Panc1 (cell line): Measurements from ENCODE around the gene AGAP2. TPM values are rescaled to one million over a fixed set of nuclear protein-coding genes. Genes with fewer than 3 reads are reported as not detected.

Experiments used
- ATAC-seq: fragments of 200-7000 bp; cut with Tn5 transposase; 2 replicates; pipeline ENCODE4 v1.9.1; 2020; ENCODE audit warnings: mild to moderate bottlenecking, moderate library complexity
- BruUV-seq: library from RNA; stranded (reverse); fragments of 400-500 nt; replicated peaks from 2 replicates; lab custom pipeline; 2021; lab: Mats Ljungman, UMichigan
- CTCF ChIA-PET: fragments of 300-600 bp; sonication (Branson Sonifier 250); formaldehyde crosslinking; loops from one replicate; lab custom pipeline; 2022; ENCODE audit warnings: antibody characterized with exemption; lab: Charles Lee
- POLR2A ChIA-PET: fragments of 300-600 bp; sonication (Branson Sonifier 250); formaldehyde crosslinking; loops from one replicate; lab custom pipeline; 2022; ENCODE audit warnings: antibody characterized with exemption; lab: Charles Lee
- DNase-seq: peaks from one replicate; pipeline ENCODE4 v3.0.0-alpha.2; 2010; ENCODE audit warnings: low read depth, low spot score
- H3K27ac ChIP-seq: 2 replicates; pipeline ENCODE4 v1.5.1; 2011; ENCODE audit warnings: mild to moderate bottlenecking, low read length, inconsistent platforms
- H3K27me3 ChIP-seq: fragments of 200-500 bp; sonication (Bioruptor generic); 2 replicates; pipeline ENCODE4 v1.6.0; 2014; ENCODE audit warnings: low read length, inconsistent platforms; ENCODE audit not compliant: control insufficient read depth, insufficient read depth
- H3K36me3 ChIP-seq: fragments of 200-500 bp; sonication (Bioruptor generic); 2 replicates; pipeline ENCODE4 v1.5.1; 2014; ENCODE audit warnings: inconsistent platforms, mild to moderate bottlenecking, low read length, moderate library complexity; ENCODE audit not compliant: control insufficient read depth, insufficient read depth
- H3K4me1 ChIP-seq: 2 replicates; pipeline ENCODE4 v1.5.1; 2011; ENCODE audit warnings: inconsistent platforms, mild to moderate bottlenecking, low read length, moderate library complexity; ENCODE audit not compliant: control insufficient read depth, insufficient read depth
- H3K4me3 ChIP-seq, 2 experiments: 2 replicates each; pipeline ENCODE4 v1.5.1; 2011 to 2012; ENCODE audit warnings: low read depth in 2 of 2, low read length in 2 of 2, mild to moderate bottlenecking in 2 of 2, inconsistent platforms in 1 of 2, moderate library complexity in 1 of 2
- H3K9me3 ChIP-seq: fragments of 200-500 bp; sonication (Bioruptor generic); 2 replicates; pipeline ENCODE4 v1.5.1; 2014; ENCODE audit warnings: low read depth, mild to moderate bottlenecking, inconsistent platforms, low read length, moderate library complexity; ENCODE audit not compliant: control insufficient read depth, insufficient read depth
- POLR2AphosphoS5 ChIP-seq: IDR thresholded peaks from 2 replicates; pipeline ENCODE4 v1.6.1; 2012; ENCODE audit warnings: mild to moderate bottlenecking, low read depth, low read length, moderate library complexity
- SIN3A ChIP-seq: IDR thresholded peaks from 2 replicates; pipeline ENCODE4 v1.6.1; 2012; ENCODE audit warnings: low read depth, mild to moderate bottlenecking, low read length, moderate library complexity, borderline replicate concordance; ENCODE audit not compliant: insufficient read depth
- TCF7L2 ChIP-seq: IDR thresholded peaks from 2 replicates; pipeline ENCODE4 v1.6.1; 2011; ENCODE audit warnings: mild to moderate bottlenecking, low read depth, low read length, inconsistent platforms
- in situ Hi-C: cut with HindIII; loops from 2 replicates; pipeline ENCODE4 v1.10.0; 2016; ENCODE audit warnings: low sequenced_read_pairs, low pct_unique_long_range_greater_than_20kb
- intact Hi-C: fragments of 100-400 bp; cut with micrococcal nuclease; formaldehyde crosslinking; loops from one replicate; pipeline ENCODE4 v1.10.0; 2022; ENCODE audit not compliant: unreplicated experiment
- total RNA-seq: library from RNA; stranded (reverse); gene quantifications from one replicate; pipeline ENCODE4 v1.2.1, GENCODE V29; 2021; ENCODE audit not compliant: unreplicated experiment
- TF ChIP-seq, protein P1 (sequence below), 2 experiments: IDR thresholded peaks; 2 replicates each; pipeline ENCODE4 v1.6.1; 2011 to 2012; ENCODE audit warnings: low read depth in 2 of 2, control low read depth in 1 of 2, low read length in 1 of 2, mild to moderate bottlenecking in 1 of 2, moderate library complexity in 1 of 2; ENCODE audit not compliant: insufficient read depth in 1 of 2
- TF ChIP-seq, protein P2 (sequence below): fragments of 450-650 bp; IDR thresholded peaks from 2 replicates; pipeline ENCODE4 v1.5.1; 2017; ENCODE audit warnings: mild to moderate bottlenecking

AGAP2 gene
- total RNA-seq, 1 experiment from 2014 or later = 0.49 TPM

DNA sequence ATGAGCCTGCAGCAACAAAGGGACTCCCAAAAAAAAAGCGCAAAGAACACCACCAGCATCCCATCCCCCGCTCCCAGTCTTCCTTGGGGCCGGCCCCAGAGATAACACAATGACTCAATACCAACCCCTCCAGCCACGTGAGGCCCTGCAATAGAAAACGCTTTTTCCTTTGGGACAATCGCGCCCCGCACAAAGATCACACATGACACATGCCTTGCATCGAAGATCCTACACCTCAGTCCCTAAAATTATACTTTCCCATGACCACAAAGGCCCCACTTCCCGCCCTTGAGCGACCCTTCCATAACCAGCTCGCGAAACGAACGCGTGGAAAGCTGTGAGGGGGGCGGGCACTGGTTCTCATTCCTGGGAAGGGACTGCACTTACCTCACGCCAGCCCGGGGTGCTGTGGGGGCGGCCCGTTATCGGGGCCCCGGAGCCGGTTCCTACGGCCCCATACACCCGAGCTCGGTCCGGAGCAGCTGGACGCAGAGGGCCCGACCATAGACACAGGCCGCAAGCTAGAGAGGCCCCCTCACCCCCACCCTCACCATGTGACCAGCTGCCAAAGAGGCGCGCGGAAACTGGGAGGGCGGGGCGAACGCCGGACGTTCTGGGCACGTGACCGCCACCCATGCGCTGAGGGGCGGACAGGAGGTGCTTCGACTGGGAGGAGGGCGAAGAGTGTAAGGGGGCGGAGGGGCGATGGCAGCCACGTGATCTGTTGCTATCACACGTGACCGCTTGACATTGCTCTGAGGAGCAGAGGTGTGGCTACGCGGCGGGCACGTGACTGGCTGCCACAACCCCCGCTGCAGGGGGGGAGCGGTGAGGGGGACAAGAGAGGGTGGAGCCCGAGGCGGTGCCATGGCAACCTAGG lies 13.5 kb upstream of the AGAP2 start, which contains the start of gene CDK4:
CDK4 (minus strand) TSS at position 523 of the 880 bp plus-strand sequence. CDS start 593 bp downstream, outside the sequence.
- intact Hi-C loops = no loop called here
- Histone ChIP-seq H3K27ac (peak within 1 kb of the TSS; percentile 98), H3K9me3 (no peaks in the 10 kb centered on the region), H3K4me1 (peaks cover 14% of the 10 kb centered on the region), H3K4me3 (peak within 1 kb of the TSS; percentile 85 to 98), H3K27me3 (peaks cover 9% of the 10 kb centered on the region), H3K36me3 (peaks cover 18% of the 10 kb centered on the region)
- BruUV-seq = TSS peak; percentile 94
- ATAC-seq = peak; percentile 87
- CTCF ChIA-PET = no interaction called here
- TF ChIP-seq SIN3A = peak; percentile 83; the same call in 1 of the 2 replicates
- TF ChIP-seq, protein P1, sequence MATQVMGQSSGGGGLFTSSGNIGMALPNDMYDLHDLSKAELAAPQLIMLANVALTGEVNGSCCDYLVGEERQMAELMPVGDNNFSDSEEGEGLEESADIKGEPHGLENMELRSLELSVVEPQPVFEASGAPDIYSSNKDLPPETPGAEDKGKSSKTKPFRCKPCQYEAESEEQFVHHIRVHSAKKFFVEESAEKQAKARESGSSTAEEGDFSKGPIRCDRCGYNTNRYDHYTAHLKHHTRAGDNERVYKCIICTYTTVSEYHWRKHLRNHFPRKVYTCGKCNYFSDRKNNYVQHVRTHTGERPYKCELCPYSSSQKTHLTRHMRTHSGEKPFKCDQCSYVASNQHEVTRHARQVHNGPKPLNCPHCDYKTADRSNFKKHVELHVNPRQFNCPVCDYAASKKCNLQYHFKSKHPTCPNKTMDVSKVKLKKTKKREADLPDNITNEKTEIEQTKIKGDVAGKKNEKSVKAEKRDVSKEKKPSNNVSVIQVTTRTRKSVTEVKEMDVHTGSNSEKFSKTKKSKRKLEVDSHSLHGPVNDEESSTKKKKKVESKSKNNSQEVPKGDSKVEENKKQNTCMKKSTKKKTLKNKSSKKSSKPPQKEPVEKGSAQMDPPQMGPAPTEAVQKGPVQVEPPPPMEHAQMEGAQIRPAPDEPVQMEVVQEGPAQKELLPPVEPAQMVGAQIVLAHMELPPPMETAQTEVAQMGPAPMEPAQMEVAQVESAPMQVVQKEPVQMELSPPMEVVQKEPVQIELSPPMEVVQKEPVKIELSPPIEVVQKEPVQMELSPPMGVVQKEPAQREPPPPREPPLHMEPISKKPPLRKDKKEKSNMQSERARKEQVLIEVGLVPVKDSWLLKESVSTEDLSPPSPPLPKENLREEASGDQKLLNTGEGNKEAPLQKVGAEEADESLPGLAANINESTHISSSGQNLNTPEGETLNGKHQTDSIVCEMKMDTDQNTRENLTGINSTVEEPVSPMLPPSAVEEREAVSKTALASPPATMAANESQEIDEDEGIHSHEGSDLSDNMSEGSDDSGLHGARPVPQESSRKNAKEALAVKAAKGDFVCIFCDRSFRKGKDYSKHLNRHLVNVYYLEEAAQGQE (IDR thresholded peaks at IDR 0.05; ENCODE audit: insufficient read depth in 1 of 2, low read depth in 2 of 2, low read length in 1 of 2) = 0 out of 4 replicates have a peak, but pooled peaks of 1 of the 2 experiments have one; percentile 23
- TF ChIP-seq, protein P2, sequence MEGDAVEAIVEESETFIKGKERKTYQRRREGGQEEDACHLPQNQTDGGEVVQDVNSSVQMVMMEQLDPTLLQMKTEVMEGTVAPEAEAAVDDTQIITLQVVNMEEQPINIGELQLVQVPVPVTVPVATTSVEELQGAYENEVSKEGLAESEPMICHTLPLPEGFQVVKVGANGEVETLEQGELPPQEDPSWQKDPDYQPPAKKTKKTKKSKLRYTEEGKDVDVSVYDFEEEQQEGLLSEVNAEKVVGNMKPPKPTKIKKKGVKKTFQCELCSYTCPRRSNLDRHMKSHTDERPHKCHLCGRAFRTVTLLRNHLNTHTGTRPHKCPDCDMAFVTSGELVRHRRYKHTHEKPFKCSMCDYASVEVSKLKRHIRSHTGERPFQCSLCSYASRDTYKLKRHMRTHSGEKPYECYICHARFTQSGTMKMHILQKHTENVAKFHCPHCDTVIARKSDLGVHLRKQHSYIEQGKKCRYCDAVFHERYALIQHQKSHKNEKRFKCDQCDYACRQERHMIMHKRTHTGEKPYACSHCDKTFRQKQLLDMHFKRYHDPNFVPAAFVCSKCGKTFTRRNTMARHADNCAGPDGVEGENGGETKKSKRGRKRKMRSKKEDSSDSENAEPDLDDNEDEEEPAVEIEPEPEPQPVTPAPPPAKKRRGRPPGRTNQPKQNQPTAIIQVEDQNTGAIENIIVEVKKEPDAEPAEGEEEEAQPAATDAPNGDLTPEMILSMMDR = no peak
- peak; percentile 85 for TF ChIP-seq POLR2AphosphoS5
- no peak for TF ChIP-seq TCF7L2
- in situ Hi-C loops = no loop called here
- DNase-seq = peak; percentile 97
- POLR2A ChIA-PET = interaction anchor here (0.5 kb wide), 1 partner anchor 1923 kb away, joined by 12 read pairs; no protein-coding TSS in a partner anchor

DNA sequence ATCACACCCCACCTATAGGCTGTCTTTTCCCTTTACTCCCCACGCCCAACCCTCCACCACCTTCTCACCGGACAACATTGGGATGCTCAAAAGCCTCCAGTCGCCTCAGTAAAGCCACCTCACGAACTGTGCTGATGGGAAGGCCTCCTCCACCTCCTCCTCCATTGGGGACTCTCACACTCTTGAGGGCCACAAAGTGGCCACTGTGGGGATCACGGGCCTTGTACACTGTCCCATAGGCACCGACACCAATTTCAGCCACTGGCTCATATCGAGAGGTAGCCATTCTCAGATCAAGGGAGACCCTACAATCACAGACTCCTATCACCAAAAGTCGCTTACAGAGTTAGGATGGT lies 12.9 kb upstream of the AGAP2 start:
- H3K36me3 ChIP-seq = peaks cover 18% of the 10 kb centered on the region
- in situ Hi-C loops = no loop called here
- H3K4me3 ChIP-seq = peak overlapping the region; percentile 85 to 98
- ChIA-PET POLR2A (no interaction called here), CTCF (no interaction called here)
- intact Hi-C loops = no loop called here
- TF ChIP-seq, protein P2 = no peak
- TF ChIP-seq, protein P1 (IDR thresholded peaks at IDR 0.05; ENCODE audit: insufficient read depth in 1 of 2, low read depth in 2 of 2, low read length in 1 of 2) = no peak
- TF ChIP-seq TCF7L2 = no peak
- TF ChIP-seq SIN3A = no peak
- no peak for TF ChIP-seq POLR2AphosphoS5
- DNase-seq (no peak), ATAC-seq (no peak)
- H3K27me3 ChIP-seq = peaks cover 7% of the 10 kb centered on the region
- peak overlapping the region; percentile 98 for H3K27ac ChIP-seq
- no peaks in the 10 kb centered on the region for H3K9me3 ChIP-seq
- H3K4me1 ChIP-seq = peaks cover 14% of the 10 kb centered on the region
- BruUV-seq = no TSS peak
